K562 (cell line): ENCODE results near the gene PKLR. TPM values are rescaled to one million over a fixed set of nuclear protein-coding genes. Genes with fewer than 3 reads are reported as not detected.
A peak's percentile ranks its signal among the peaks of the same experiment; 100 is the strongest.

ENCODE experiments used
- CBFB ChIP-seq: sonication (generic); formaldehyde crosslinking; IDR thresholded peaks from 2 replicates; pipeline ENCODE4 v1.4.0; 2020; ENCODE audit warnings: mild to moderate bottlenecking, missing genetic modification reagents
- CLOCK ChIP-seq: fragments of 250-450 bp; sonication (Bioruptor Pico); IDR thresholded peaks from 2 replicates; pipeline ENCODE4 v1.4.0; 2020; ENCODE audit warnings: mild to moderate bottlenecking, moderate library complexity, borderline replicate concordance
- FOSL1 ChIP-seq: fragments of 200-800 bp; sonication (Bioruptor generic); conservative IDR thresholded peaks from 2 replicates; pipeline ENCODE4 v1.6.1; 2016; ENCODE audit warnings: missing genetic modification characterization, missing compliant biosample characterization
- GABPB1 ChIP-seq: sonication (generic); formaldehyde crosslinking; IDR thresholded peaks from 2 replicates; pipeline ENCODE4 v1.8.0; 2022; ENCODE audit warnings: mild to moderate bottlenecking, missing genetic modification reagents
- GABPB2 ChIP-seq: fragments of 250-450 bp; sonication (Bioruptor Pico); conservative IDR thresholded peaks from 2 replicates; pipeline ENCODE4 v1.5.1; 2021; ENCODE audit warnings: mild to moderate bottlenecking
- RAD51 ChIP-seq: fragments of 450-650 bp; IDR thresholded peaks from 2 replicates; pipeline ENCODE4 v1.7.1; 2016; ENCODE audit warnings: low read depth, mild to moderate bottlenecking, borderline replicate concordance
- RBM34 ChIP-seq: fragments of 200-400 bp; formaldehyde crosslinking; IDR thresholded peaks from 2 replicates; pipeline ENCODE4 v1.6.1; 2018; ENCODE audit warnings: low read length, borderline replicate concordance; ENCODE audit not compliant: insufficient read depth
- TAL1 ChIP-seq: fragments of 450-650 bp; IDR thresholded peaks from 2 replicates; pipeline ENCODE4 v1.6.1; 2016; ENCODE audit warnings: mild to moderate bottlenecking
- ZBTB40 ChIP-seq, 2 experiments: fragments of 450-650 bp in 1 of 2; sonication (generic) in 1 of 2; formaldehyde crosslinking in 1 of 2; IDR thresholded peaks; 2 replicates each; pipeline versions ENCODE4 v1.7.1 to v1.9.0; 2016 to 2022; ENCODE audit warnings: inconsistent platforms in 1 of 2, mild to moderate bottlenecking in 1 of 2, missing genetic modification reagents in 1 of 2
- ZNF592 ChIP-seq: fragments of 450-650 bp; IDR thresholded peaks from 2 replicates; pipeline ENCODE4 v1.6.1; 2017; ENCODE audit warnings: antibody characterized with exemption, mild to moderate bottlenecking
- polyA plus RNA-seq, 8 experiments: library from polyadenylated mRNA; depleted of rRNA in 4 of 8; stranded (reverse) in 5 of 8; unstranded in 3 of 8; fragments of >200 nt; fragmentation: Nextera tagmentation in 2 of 8; fragmentation: Illumina TruSeq in 1 of 8; extraction: Ambion mirVana in 2 of 8; extraction: Trizol in 1 of 8; gene quantifications; 2 replicates each; pipeline versions ENCODE4 v1.2.1 to v1.2.3, GENCODE V29; 2011 to 2014; ENCODE audit warnings: inconsistent platforms in 1 of 8, missing spikeins in 1 of 8
- total RNA-seq, 7 experiments: library from RNA; depleted of rRNA in 6 of 7; stranded (reverse); fragments of >200 nt in 6 of 7; fragmentation: Illumina TruSeq in 2 of 7; extraction: Trizol in 2 of 7; gene quantifications; 2 replicates each; pipeline versions ENCODE4 v1.2.1 to v1.2.3, GENCODE V29; 2011 to 2021; ENCODE audit warnings: low replicate concordance in 1 of 7

PKLR gene
- total and polyA plus RNA-seq, 9 of the 15 experiments (the other 6 are each of a cell fraction or from before 2014, with no cell fraction given) = 10.7 to 78.4 (median 38.2) TPM

- peak; percentile 57; the same call in 1 of the 2 replicates for TF ChIP-seq ZNF592
- TF ChIP-seq CLOCK (CRISPR knock-in tag) = no peak
- TF ChIP-seq FOSL1 (tag) = no peak
- TF ChIP-seq RAD51 = peak; percentile 97
- no peak for TF ChIP-seq RBM34
- no peak; the same call in 1 of the 2 replicates for TF ChIP-seq CBFB
- peak; percentile 87 for TF ChIP-seq ZBTB40 (IDR thresholded peaks at IDR 0.05)
- TF ChIP-seq ZBTB40 (CRISPR knock-in tag; IDR thresholded peaks at IDR 0.05) = no peak
- peak; percentile 40 for TF ChIP-seq GABPB2 (CRISPR knock-in tag)
- TF ChIP-seq GABPB1 = peak; percentile 88
- no peak for TF ChIP-seq TAL1
Observed at GRCh38 chr1:155261852-155262673, 39.2 kb downstream of the PKLR start, which contains the start of gene SCAMP3 (continued).
